ENCODE results near the gene WDR64. TPM values are rescaled to one million over a fixed set of nuclear protein-coding genes. Genes with fewer than 3 reads are reported as not detected.

The WDR64 gene
- total RNA-seq, 2 experiments from 2014 or later = not detected

DNA sequence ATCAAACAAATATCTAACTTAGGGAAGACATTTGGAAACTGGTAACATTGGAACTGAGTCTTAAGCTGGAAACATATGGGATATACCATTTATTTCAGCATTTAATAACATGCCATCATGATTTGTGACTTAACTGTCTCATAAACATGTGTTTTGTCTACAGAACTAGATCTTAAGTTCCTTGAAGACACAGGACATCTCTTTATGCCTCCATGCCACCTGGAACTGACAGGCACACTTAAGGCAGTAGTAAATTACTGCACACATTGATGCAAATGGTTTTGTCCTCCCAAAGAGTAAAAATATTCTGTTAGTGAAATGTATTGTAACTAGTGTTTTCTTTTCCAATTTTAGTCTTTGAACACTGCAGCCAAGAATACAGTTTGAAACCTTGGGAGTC is 194.3 kb downstream of the WDR64 start:
- no peak for DNase-seq
- Mint-ChIP-seq H3K27ac (no peak overlapping the region), H3K27me3 (no peaks in the 10 kb centered on the region), H3K4me3 (no peak overlapping the region), H3K4me1 (ENCODE audit: low read depth) (peaks cover 22% of the 10 kb centered on the region), H3K9me3 (no peaks in the 10 kb centered on the region), H3K36me3 (peaks cover 16% of the 10 kb centered on the region)
- intact Hi-C loops (cut with micrococcal nuclease) = loop anchor here (5.0 kb wide), 3 partner anchors 151 to 254 kb away; partner anchors contain the start of gene MAP1LC3C
- ChIA-PET CTCF (interaction anchor here (1.0 to 2.0 kb wide), 2 partner anchors 47 to 235 kb away, joined by 3 to 11 read pairs; no protein-coding TSS in a partner anchor), POLR2A (no interaction called here)

DNA sequence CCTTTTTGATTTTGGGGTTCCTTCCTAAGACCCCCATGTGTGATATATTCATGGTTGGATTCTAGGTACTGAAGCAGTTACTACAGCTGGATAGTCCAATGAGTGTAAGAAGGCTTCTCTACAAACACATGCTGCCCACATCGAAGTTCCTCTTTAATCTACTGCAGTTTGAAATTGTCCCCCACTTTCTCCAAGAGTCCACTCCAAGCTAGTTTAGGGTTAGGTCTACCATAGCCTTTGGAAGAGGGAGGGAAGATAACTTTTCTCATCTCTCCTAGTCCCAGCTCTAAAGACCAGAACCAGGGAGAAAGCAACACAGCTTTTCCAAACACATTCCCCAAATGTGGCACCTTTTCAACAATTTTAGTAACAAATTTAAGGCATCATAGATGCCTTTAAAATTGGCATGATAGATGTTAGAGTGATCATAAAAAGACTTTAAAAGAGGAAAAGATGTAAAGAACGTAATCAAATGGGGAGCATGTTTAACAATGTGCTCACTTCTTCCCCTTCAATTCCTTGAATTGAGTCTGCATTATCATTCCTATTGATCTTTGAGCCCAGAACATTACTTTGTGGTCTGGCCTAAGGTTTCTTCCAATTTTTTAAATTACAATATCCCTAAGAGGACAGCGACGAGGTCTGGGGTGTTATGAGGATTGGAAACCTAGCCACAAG is 194.9 kb downstream of the WDR64 start:
- no peak for DNase-seq
- H3K36me3 Mint-ChIP-seq = peaks cover 19% of the 10 kb centered on the region
- H3K9me3 Mint-ChIP-seq = no peaks in the 10 kb centered on the region
- H3K27me3 Mint-ChIP-seq = no peaks in the 10 kb centered on the region
- H3K27ac Mint-ChIP-seq = peak overlapping the region; percentile 99
- peak overlapping the region; percentile 91 for H3K4me3 Mint-ChIP-seq
- CTCF ChIA-PET = interaction anchor here (1.0 to 2.1 kb wide), 5 partner anchors 9 to 235 kb away, joined by 3 to 11 read pairs (median 4); partner anchors contain the start of gene MAP1LC3C
- intact Hi-C loops (cut with micrococcal nuclease) = loop anchor here (1.0 to 5.0 kb wide), 5 partner anchors 150 to 316 kb away; partner anchors contain the start of genes CHML, MAP1LC3C and OPN3
- peaks cover 22% of the 10 kb centered on the region for H3K4me1 Mint-ChIP-seq (ENCODE audit: low read depth)
- POLR2A ChIA-PET = interaction anchor here (1.0 kb wide), 1 partner anchor 8 kb away, joined by 3 read pairs; no protein-coding TSS in a partner anchor

- H3K27ac Mint-ChIP-seq = peak overlapping the region; percentile 99
- H3K4me1 Mint-ChIP-seq (ENCODE audit: low read depth) = peaks cover 22% of the 10 kb centered on the region
- no peaks in the 10 kb centered on the region for H3K27me3 Mint-ChIP-seq
- no peak for DNase-seq
- ChIA-PET CTCF (interaction anchor here (1.0 to 2.1 kb wide), 5 partner anchors 9 to 315 kb away, joined by 3 to 11 read pairs (median 4); partner anchors contain the start of genes KMO and MAP1LC3C), POLR2A (interaction anchor here (1.0 kb wide), 2 partner anchors 9 to 328 kb away, joined by 3 to 4 read pairs; partner anchors contain the start of gene FH)
- intact Hi-C loops (cut with micrococcal nuclease) = loop anchor here (1.0 to 5.0 kb wide), 5 partner anchors 150 to 316 kb away; partner anchors contain the start of genes CHML, MAP1LC3C and OPN3
- peak overlapping the region; percentile 91 for H3K4me3 Mint-ChIP-seq
- H3K9me3 Mint-ChIP-seq = no peaks in the 10 kb centered on the region
- H3K36me3 Mint-ChIP-seq = peaks cover 22% of the 10 kb centered on the region
These were observed 195.4 kb downstream of the WDR64 start for GRCh38 chr1:241847540-241847795.

- H3K27ac Mint-ChIP-seq = peak within 1 kb of the TSS; percentile 99
- no peaks in the 10 kb centered on the region for H3K9me3 Mint-ChIP-seq
- ChIA-PET CTCF (interaction anchor here (0.8 to 2.1 kb wide), 6 partner anchors 8 to 316 kb away, joined by 3 to 11 read pairs (median 4); partner anchors contain the start of genes KMO and MAP1LC3C), POLR2A (interaction anchor here (1.0 kb wide), 2 partner anchors 9 to 328 kb away, joined by 3 to 4 read pairs; partner anchors contain the start of gene FH)
- intact Hi-C loops (cut with micrococcal nuclease) = loop anchor here (1.0 to 5.0 kb wide), 9 partner anchors 149 to 1407 kb away; partner anchors contain the start of genes CEP170, CHML, FH and MAP1LC3C
- peaks cover 22% of the 10 kb centered on the region for H3K4me1 Mint-ChIP-seq (ENCODE audit: low read depth)
- H3K27me3 Mint-ChIP-seq = no peaks in the 10 kb centered on the region
- peaks cover 23% of the 10 kb centered on the region for H3K36me3 Mint-ChIP-seq
- peak within 1 kb of the TSS; percentile 91 for H3K4me3 Mint-ChIP-seq
- DNase-seq = peak; percentile 93
These were observed 196.0 kb downstream of the WDR64 start, which contains the start of gene EXO1 for GRCh38 chr1:241847796-241848685. TSS of gene EXO1 (plus strand) at chr1:241848204. CDS start at chr1:241850426, 2,222 bp downstream.

DNA sequence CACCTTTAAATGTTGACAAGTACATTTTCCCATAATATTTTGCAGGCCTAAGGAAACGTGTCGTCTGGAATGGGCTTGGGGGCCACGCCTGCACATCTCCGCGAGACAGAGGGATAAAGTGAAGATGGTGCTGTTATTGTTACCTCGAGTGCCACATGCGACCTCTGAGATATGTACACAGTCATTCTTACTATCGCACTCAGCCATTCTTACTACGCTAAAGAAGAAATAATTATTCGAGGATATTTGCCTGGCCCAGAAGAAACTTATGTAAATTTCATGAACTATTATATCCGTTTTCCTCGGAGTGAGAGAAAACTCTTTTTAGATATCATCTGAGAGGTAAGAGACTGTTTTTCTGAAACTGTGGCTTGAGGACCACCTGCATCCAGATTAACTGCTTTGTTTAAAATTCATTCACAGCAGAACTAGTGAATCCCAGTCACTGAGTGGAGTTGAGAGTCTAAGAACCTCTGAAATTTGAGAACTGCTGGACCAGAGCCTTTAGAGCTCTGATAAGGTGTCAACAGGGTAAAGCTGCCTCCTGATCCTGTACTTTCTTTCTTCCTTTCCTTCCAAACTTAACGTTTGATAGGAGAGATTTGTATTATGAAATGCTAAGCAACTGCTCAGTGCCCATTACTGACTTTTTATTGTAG is 196.7 kb downstream of the WDR64 start:
- H3K27me3 Mint-ChIP-seq = no peaks in the 10 kb centered on the region
- intact Hi-C loops (cut with micrococcal nuclease) = loop anchor here (1.0 to 5.0 kb wide), 7 partner anchors 148 to 1406 kb away; partner anchors contain the start of genes CEP170, FH and MAP1LC3C
- H3K4me1 Mint-ChIP-seq (ENCODE audit: low read depth) = peaks cover 22% of the 10 kb centered on the region
- peak overlapping the region; percentile 91 for H3K4me3 Mint-ChIP-seq
- no peaks in the 10 kb centered on the region for H3K9me3 Mint-ChIP-seq
- DNase-seq = no peak
- CTCF ChIA-PET = interaction anchor here (1.9 to 2.1 kb wide), 2 partner anchors 7 to 149 kb away, joined by 4 to 11 read pairs; partner anchors contain the start of gene MAP1LC3C
- H3K36me3 Mint-ChIP-seq = peaks cover 31% of the 10 kb centered on the region
- POLR2A ChIA-PET = no interaction called here
- H3K27ac Mint-ChIP-seq = peak overlapping the region; percentile 99

DNA sequence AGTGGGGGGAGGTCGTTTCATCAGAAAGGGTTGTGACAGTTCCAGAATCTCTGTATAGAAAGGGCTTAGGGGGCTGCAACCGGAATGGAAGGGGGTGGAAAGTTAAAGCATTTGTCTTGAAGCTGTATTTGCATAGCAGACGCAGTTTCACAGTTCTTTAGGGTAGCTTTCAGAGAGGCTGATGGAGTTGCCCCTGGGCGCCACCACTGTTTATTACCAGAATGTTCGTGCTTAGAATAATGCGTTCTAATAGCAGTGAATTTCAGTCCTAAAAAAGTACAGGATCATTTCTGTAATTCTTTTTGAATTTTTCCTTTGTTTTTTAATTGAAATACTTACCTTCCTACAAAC is 197.2 kb downstream of the WDR64 start:
- no peak for DNase-seq
- peaks cover 34% of the 10 kb centered on the region for H3K36me3 Mint-ChIP-seq
- no peaks in the 10 kb centered on the region for H3K9me3 Mint-ChIP-seq
- intact Hi-C loops (cut with micrococcal nuclease) = loop anchor here (5.0 kb wide), 3 partner anchors 148 to 257 kb away; partner anchors contain the start of gene MAP1LC3C
- no peaks in the 10 kb centered on the region for H3K27me3 Mint-ChIP-seq
- H3K27ac Mint-ChIP-seq = no peak overlapping the region
- ChIA-PET CTCF (interaction anchor here (1.1 kb wide), 1 partner anchor 149 kb away, joined by 4 read pairs; the partner anchor contains the start of gene MAP1LC3C), POLR2A (no interaction called here)
- H3K4me3 Mint-ChIP-seq = peak overlapping the region; percentile 91
- peaks cover 22% of the 10 kb centered on the region for H3K4me1 Mint-ChIP-seq (ENCODE audit: low read depth)

Other genes starting within 250 kb of the WDR64 start
- gene FH, start 132.5 kb upstream of the WDR64 start, total RNA-seq = 10 to 100 TPM; 85.7 to 89.1 TPM
- under 1 TPM in 1 of 2 experiments, not detected in 1; 0.26 TPM for gene KMO, start 119.9 kb upstream of the WDR64 start, total RNA-seq
- 10 to 100 TPM; 12.5 to 13.8 TPM for gene CHML, start 11.9 kb upstream of the WDR64 start, total RNA-seq
- gene OPN3, start 11.9 kb upstream of the WDR64 start, total RNA-seq = 1 to 10 TPM; 8.0 to 9.0 TPM
- 10 to 100 TPM; 44.3 to 50.0 TPM for gene EXO1, start 195.9 kb downstream of the WDR64 start, total RNA-seq

Data from activated CD4-positive, alpha-beta memory T cell treated with anti-CD3 and anti-CD28 coated beads for 36 hours (primary cell).